Suprapubic skin (tissue), 3 donors: ENCODE data around the gene CABP1.

Source experiments
- CTCF ChIP-seq, 2 donors: fragments of 200-600 bp in 1 of 2; fragments of 450-650 bp in 1 of 2; sonication (generic) in 1 of 2; IDR thresholded peaks; one replicate each; pipeline ENCODE4 v1.5.1; 2016 to 2019; ENCODE audit warnings: antibody characterized with exemption in 2 of 2, mild to moderate bottlenecking in 1 of 2, moderate library complexity in 1 of 2
- POLR2A ChIP-seq, 2 donors: fragments of 450-650 bp; IDR thresholded peaks; one replicate each; pipeline ENCODE4 v1.6.1; 2017; ENCODE audit warnings: antibody characterized with exemption in 2 of 2, mild to moderate bottlenecking in 2 of 2, moderate library complexity in 2 of 2

- TF ChIP-seq POLR2A (IDR thresholded peaks at IDR 0.05), result no peak
- TF ChIP-seq CTCF (IDR thresholded peaks at IDR 0.05), result no peak
Observed at GRCh38 chr12:120656008-120656407, 15.6 kb downstream of the CABP1 start.
